Activated T-cell treated with anti-CD3 and anti-CD28 coated beads for 1 hour (primary cell): ENCODE data around the gene TLCD1.
"Not testable (repeated sequence)": the region's sequence is repeated elsewhere in the genome, so short reads cannot be mapped to it uniquely, and the experiment has no call there.

Experiments
- DNase-seq: peaks from one replicate; pipeline ENCODE4 v3.0.0-alpha.2; 2020; ENCODE audit warnings: low read depth

TLCD1 gene

GRCh38 chr17:28728364-28729200 lies 2.5 kb upstream of the TLCD1 start, which contains the start of gene NEK8:
Gene NEK8, plus strand, starts transcription at chr17:28728788. Its CDS starts 26 bp downstream, at chr17:28728814.
- DNase-seq: peak; percentile 97

GRCh38 chr17:28726627-28727491 lies 826 bp upstream of the TLCD1 start:
- peak; percentile 87 for DNase-seq

- DNase-seq: peak; percentile 17
Observed at GRCh38 chr17:28725660-28726225, 290 bp downstream of the TLCD1 start.

- no peak for DNase-seq
Observed at GRCh38 chr17:28725166-28725659, 820 bp downstream of the TLCD1 start.

- no peak for DNase-seq
Observed at GRCh38 chr17:28724500-28725165, 1.4 kb downstream of the TLCD1 start.

- not testable (repeated sequence) for DNase-seq
Observed at GRCh38 chr17:28723836-28724499, 2.1 kb downstream of the TLCD1 start.

GRCh38 chr17:28723159-28723835 lies 2.7 kb downstream of the TLCD1 start:
- DNase-seq: no peak

GRCh38 chr17:28722417-28723158 lies 3.4 kb downstream of the TLCD1 start:
- no peak for DNase-seq

- DNase-seq: not testable (repeated sequence)
Observed at GRCh38 chr17:28720997-28721329, 5.1 kb downstream of the TLCD1 start.

GRCh38 chr17:28720247-28720996 lies 5.6 kb downstream of the TLCD1 start:
- DNase-seq: no peak

- DNase-seq: no peak
Observed at GRCh38 chr17:28719021-28719433, 7.0 kb downstream of the TLCD1 start.

GRCh38 chr17:28718333-28719020 lies 7.6 kb downstream of the TLCD1 start:
- no peak for DNase-seq

GRCh38 chr17:28717578-28718332 lies 8.3 kb downstream of the TLCD1 start, which contains the start of gene RAB34:
Gene RAB34, minus strand, starts transcription at chr17:28717868. Its CDS starts 602 bp downstream, at chr17:28717266.
- DNase-seq: no peak

- DNase-seq: no peak
Observed at GRCh38 chr17:28716740-28717577, 9.1 kb downstream of the TLCD1 start.

- DNase-seq: no peak
Observed at GRCh38 chr17:28715217-28715616, 10.8 kb downstream of the TLCD1 start.

- no peak for DNase-seq
Observed at GRCh38 chr17:28714281-28714680, 11.8 kb downstream of the TLCD1 start.
